IPS-18a (cell line): ENCODE measurements around the gene GOPC.
"Not testable (repeated sequence)": the region's sequence is repeated elsewhere in the genome, so short reads cannot be mapped to it uniquely, and the experiment has no call there.

Experiments used
- H3K27ac ChIP-seq: one replicate; pipeline ENCODE4 v1.5.1; 2013; ENCODE audit warnings: low read length
- H3K27me3 ChIP-seq: one replicate; pipeline ENCODE4 v1.6.1; 2013; ENCODE audit warnings: mild to moderate bottlenecking, low read length; ENCODE audit not compliant: control insufficient read depth, insufficient read depth
- H3K36me3 ChIP-seq: one replicate; pipeline ENCODE4 v1.6.1; 2013; ENCODE audit warnings: low read depth, low read length; ENCODE audit not compliant: control insufficient read depth
- H3K4me1 ChIP-seq: one replicate; pipeline ENCODE4 v1.6.1; 2013; ENCODE audit warnings: low read depth, low read length; ENCODE audit not compliant: control insufficient read depth
- H3K4me3 ChIP-seq: one replicate; pipeline ENCODE4 v1.5.1; 2013; ENCODE audit warnings: low read length
- H3K9ac ChIP-seq: one replicate; pipeline ENCODE4 v1.6.1; 2013; ENCODE audit warnings: mild to moderate bottlenecking, low read length, moderate library complexity
- H3K9me3 ChIP-seq: one replicate; pipeline ENCODE4 v1.6.1; 2013; ENCODE audit warnings: low read depth, low read length; ENCODE audit not compliant: control insufficient read depth

Gene GOPC

GRCh38 chr6:117602151-117602898 lies at the start of gene GOPC:
TSS of gene GOPC (minus strand) at chr6:117602511. CDS start at chr6:117602288, 223 bp downstream.
- Histone ChIP-seq H3K4me3 (peak within 1 kb of the TSS; percentile 64), H3K36me3 (no peaks in the 10 kb centered on the region), H3K27ac (peak within 1 kb of the TSS; percentile 43), H3K9ac (peak within 1 kb of the TSS; percentile 63), H3K27me3 (no peaks in the 10 kb centered on the region), H3K4me1 (no peaks in the 10 kb centered on the region), H3K9me3 (no peaks in the 10 kb centered on the region)

GRCh38 chr6:117651984-117652383 lies 49.7 kb upstream of the GOPC start:
- H3K36me3 ChIP-seq, H3K4me1 ChIP-seq, H3K27me3 ChIP-seq, H3K4me3 ChIP-seq, H3K27ac ChIP-seq, H3K9me3 ChIP-seq, H3K9ac ChIP-seq: not testable (repeated sequence)

- H3K27me3 ChIP-seq, result no peaks in the 10 kb centered on the region
- no peaks in the 10 kb centered on the region for H3K4me1 ChIP-seq
- no peak overlapping the region for H3K4me3 ChIP-seq
- H3K27ac ChIP-seq, result no peak overlapping the region
- H3K9ac ChIP-seq, result no peak overlapping the region
- H3K36me3 ChIP-seq, result no peaks in the 10 kb centered on the region
- H3K9me3 ChIP-seq, result no peaks in the 10 kb centered on the region
These were observed 40.7 kb upstream of the GOPC start for GRCh38 chr6:117642976-117643375.

- H3K4me3 ChIP-seq, result no peak overlapping the region
- H3K4me1 ChIP-seq, result no peaks in the 10 kb centered on the region
These were observed 35.5 kb upstream of the GOPC start for GRCh38 chr6:117637770-117638169.

GRCh38 chr6:117629119-117629660 lies 26.9 kb upstream of the GOPC start:
- Histone ChIP-seq H3K9me3 (peaks cover 30% of the 10 kb centered on the region), H3K27me3 (no peaks in the 10 kb centered on the region), H3K27ac (no peak overlapping the region), H3K4me3 (no peak overlapping the region), H3K4me1 (no peaks in the 10 kb centered on the region), H3K9ac (no peak overlapping the region), H3K36me3 (no peaks in the 10 kb centered on the region)

More at GRCh38 chr6:117637770-117638169, 35.5 kb upstream of the GOPC start:
- no peak overlapping the region for H3K27ac ChIP-seq
- H3K9ac ChIP-seq, result no peak overlapping the region
- H3K27me3 ChIP-seq, result no peaks in the 10 kb centered on the region
- no peaks in the 10 kb centered on the region for H3K36me3 ChIP-seq
- H3K9me3 ChIP-seq, result no peaks in the 10 kb centered on the region

GRCh38 chr6:117627533-117627932 lies 25.2 kb upstream of the GOPC start:
- H3K4me1 ChIP-seq, result no peaks in the 10 kb centered on the region
- H3K9me3 ChIP-seq, result peaks cover 46% of the 10 kb centered on the region

GRCh38 chr6:117624869-117625481 lies 22.7 kb upstream of the GOPC start:
- Histone ChIP-seq H3K27ac (no peak overlapping the region), H3K9ac (no peak overlapping the region), H3K36me3 (no peaks in the 10 kb centered on the region), H3K27me3 (no peaks in the 10 kb centered on the region), H3K4me1 (no peaks in the 10 kb centered on the region), H3K9me3 (peaks cover 48% of the 10 kb centered on the region), H3K4me3 (no peak overlapping the region)

More at GRCh38 chr6:117627533-117627932, 25.2 kb upstream of the GOPC start:
- Histone ChIP-seq H3K4me3 (no peak overlapping the region), H3K27ac (no peak overlapping the region), H3K27me3 (no peaks in the 10 kb centered on the region), H3K36me3 (no peaks in the 10 kb centered on the region), H3K9ac (no peak overlapping the region)

- Histone ChIP-seq H3K9me3 (peaks cover 19% of the 10 kb centered on the region), H3K4me1 (peaks cover 16% of the 10 kb centered on the region), H3K36me3 (no peaks in the 10 kb centered on the region), H3K27ac (no peak overlapping the region), H3K4me3 (no peak overlapping the region), H3K27me3 (no peaks in the 10 kb centered on the region), H3K9ac (no peak overlapping the region)
These were observed 16.9 kb upstream of the GOPC start for GRCh38 chr6:117619178-117619577.

GRCh38 chr6:117617210-117618035 lies 15.1 kb upstream of the GOPC start:
- Histone ChIP-seq H3K4me3 (no peak overlapping the region), H3K9me3 (peaks cover 2% of the 10 kb centered on the region), H3K4me1 (peaks cover 31% of the 10 kb centered on the region), H3K9ac (no peak overlapping the region), H3K27me3 (no peaks in the 10 kb centered on the region), H3K36me3 (no peaks in the 10 kb centered on the region), H3K27ac (no peak overlapping the region)

GRCh38 chr6:117616391-117617209 lies 14.3 kb upstream of the GOPC start:
- no peaks in the 10 kb centered on the region for H3K9me3 ChIP-seq
- peaks cover 39% of the 10 kb centered on the region for H3K4me1 ChIP-seq
- H3K27me3 ChIP-seq, result no peaks in the 10 kb centered on the region
- H3K36me3 ChIP-seq, result no peaks in the 10 kb centered on the region
- no peak overlapping the region for H3K4me3 ChIP-seq
- H3K9ac ChIP-seq, result no peak overlapping the region
- H3K27ac ChIP-seq, result no peak overlapping the region
